Fibroblast of the aortic adventitia (primary cell): Measurements from ENCODE around the gene EXOC4. TPM values are rescaled to one million over a fixed set of nuclear protein-coding genes. Genes with fewer than 3 reads are reported as not detected.
A peak's percentile ranks its signal among the peaks of the same experiment; 100 is the strongest.

Experiments used
- DNase-seq: peaks from one replicate; pipeline ENCODE4 v3.0.0-alpha.2; 2010; ENCODE audit warnings: low read depth
- H3K4me3 ChIP-seq: 2 replicates; pipeline ENCODE4 v1.5.1; 2011; ENCODE audit warnings: low read depth, mild to moderate bottlenecking, control low read depth, low read length, moderate library complexity
- CTCF ChIP-seq: IDR thresholded peaks from 2 replicates; pipeline ENCODE4 v1.5.1; 2011; ENCODE audit warnings: mild to moderate bottlenecking, low read length, control low read depth, inconsistent platforms; ENCODE audit not compliant: insufficient read depth
- total RNA-seq: library from RNA; depleted of rRNA; stranded (reverse); fragments of >200 nt; gene quantifications from 2 replicates; pipeline ENCODE4 v1.2.3, GENCODE V29; 2012; ENCODE audit warnings: low replicate concordance

EXOC4 gene
- total RNA-seq, 1 donor = 105 TPM

- H3K4me3 ChIP-seq = no peak overlapping the region
- DNase-seq = no peak
- no peak for TF ChIP-seq CTCF
These were observed 178.4 kb downstream of the EXOC4 start for GRCh38 chr7:133431134-133431724.

GRCh38 chr7:133433165-133433812, 180.4 kb downstream of the EXOC4 start:
- DNase-seq = peak; percentile 50
- no peak for TF ChIP-seq CTCF

GRCh38 chr7:133434246-133434865, 181.5 kb downstream of the EXOC4 start:
- DNase-seq = peak; percentile 78
- no peak overlapping the region for H3K4me3 ChIP-seq
- TF ChIP-seq CTCF = peak; percentile 62

More at GRCh38 chr7:133433165-133433812, 180.4 kb downstream of the EXOC4 start:
- H3K4me3 ChIP-seq = no peak overlapping the region

DNA sequence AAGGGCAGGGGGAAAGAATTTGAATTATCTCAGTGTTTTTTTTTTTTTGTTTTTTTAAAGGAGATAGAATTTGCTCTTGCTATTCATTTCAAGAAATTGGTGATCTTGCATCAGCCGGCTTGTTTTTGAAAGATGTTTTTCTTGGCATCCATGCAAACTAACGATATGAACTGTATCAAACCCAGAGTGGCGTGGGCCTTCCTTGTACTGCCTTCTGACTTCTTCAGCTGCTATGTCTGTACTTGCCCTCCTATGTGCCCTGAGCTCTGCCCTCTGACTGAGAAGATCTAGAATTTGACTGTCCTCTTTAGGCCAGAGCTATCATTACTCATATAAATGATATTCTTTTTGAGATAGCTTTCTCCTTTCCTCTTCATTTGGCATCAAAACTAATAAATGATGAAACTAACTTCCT, 183.1 kb downstream of the EXOC4 start:
- TF ChIP-seq CTCF = no peak
- H3K4me3 ChIP-seq = no peak overlapping the region

GRCh38 chr7:133437544-133437943, 184.7 kb downstream of the EXOC4 start:
- DNase-seq = no peak
- no peak for TF ChIP-seq CTCF
- no peak overlapping the region for H3K4me3 ChIP-seq

More for the DNA sequence above, 183.1 kb downstream of the EXOC4 start:
- peak; percentile 96 for DNase-seq

- no peak for TF ChIP-seq CTCF
- H3K4me3 ChIP-seq = no peak overlapping the region
- DNase-seq = no peak
These were observed 189.9 kb downstream of the EXOC4 start for GRCh38 chr7:133442818-133443217.
